ENCODE measurements around the gene MST1R. TPM values are rescaled to one million over a fixed set of nuclear protein-coding genes. Genes with fewer than 3 reads are reported as not detected.

The MST1R gene
- polyA plus RNA-seq (2011; rRNA removed), result 7.5 and 9.6 TPM in 2 replicates
- 10.2 and 12.7 TPM in 2 replicates for polyA plus RNA-seq (2012; cell fraction: cytosol; rRNA removed)
- 60.5 and 73.7 TPM in 2 replicates for polyA plus RNA-seq (2012; cell fraction: nucleus; rRNA removed)
- 5.9 to 6.1 TPM (median 6.0 TPM) in 3 replicates for polyA plus RNA-seq (2017; fragmentation: RNase III; extraction: RNeasy Plus Mini Kit Qiagen cat#74134 plus additional on column Dnase treatment)
- polyA minus RNA-seq (2011; rRNA and poly(A)+ RNA removed), result 23.9 and 26.0 TPM in 2 replicates

DNA sequence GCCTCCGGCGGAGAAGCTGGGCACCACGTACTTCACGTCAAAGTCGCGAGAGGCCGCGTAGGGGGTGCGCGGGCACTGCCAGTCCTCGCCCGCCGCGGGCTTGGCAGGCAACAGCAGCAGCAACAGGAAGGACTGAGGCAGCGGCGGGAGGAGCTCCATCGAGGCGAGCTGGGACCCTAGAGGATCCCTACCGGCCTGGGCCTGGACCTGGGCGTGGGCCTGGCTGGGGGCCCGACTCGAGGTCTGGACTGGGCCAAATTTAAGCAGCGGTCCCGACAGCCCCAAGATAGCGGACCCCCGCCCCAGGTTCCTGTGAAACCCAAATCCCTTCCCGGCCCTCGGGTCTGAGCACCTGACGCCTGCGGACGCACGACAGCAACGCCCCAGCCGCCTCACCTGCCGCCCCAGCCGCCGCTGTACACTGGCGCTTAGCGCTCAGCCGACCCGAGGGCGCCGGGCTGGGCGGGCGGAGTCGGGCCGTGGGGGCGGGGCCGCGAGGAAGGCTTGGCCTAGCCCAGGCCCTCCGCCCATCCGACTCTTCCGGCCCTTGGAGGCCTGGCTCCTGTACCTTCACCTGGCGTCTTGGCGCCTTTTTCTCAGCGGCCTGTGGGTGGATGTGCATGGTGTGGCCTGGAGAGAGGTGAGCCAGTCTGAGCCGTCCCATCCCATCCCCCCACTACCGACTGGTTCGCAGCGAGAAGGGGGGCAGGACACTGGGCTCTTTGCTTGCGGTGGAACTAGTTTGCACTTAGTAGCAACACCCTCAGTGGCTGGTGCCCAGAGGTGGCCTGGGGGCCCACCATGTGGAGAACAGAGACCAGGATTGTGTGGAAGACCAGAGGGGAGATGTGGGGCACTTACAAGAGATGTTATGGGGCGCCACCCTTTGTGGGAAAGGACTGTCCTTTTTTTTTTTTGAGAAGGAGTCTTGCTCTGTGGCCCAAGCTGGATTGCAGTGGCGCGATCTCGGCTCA, at the start of gene MST1R:
Gene MST1R, minus strand, starts transcription at position 423 of the 974 bp plus-strand sequence. Its CDS starts 264 bp downstream, at position 159.
- peaks cover 62% of the 10 kb centered on the region for H3K4me1 ChIP-seq
- no peak for FAIRE-seq
- H3K27ac ChIP-seq, result peak within 1 kb of the TSS; percentile 85 to 93
- DNase-seq (ENCODE audit: low read depth in 1 of 2, low spot score in 1 of 2), result peak; percentile 74 to 76
- POLR2A ChIA-PET, result no interaction called here
- peak within 1 kb of the TSS; percentile 84 for H3K4me2 ChIP-seq
- peak within 1 kb of the TSS; percentile 34 for H3K4me3 ChIP-seq
- CTCF ChIA-PET, result interaction anchor here (0.8 to 4.9 kb wide), 4 partner anchors 25 to 101 kb away, joined by 3 to 46 read pairs (median 15); partner anchors contain the start of gene INKA1
- 60% methylated on average over 25 of the region's 65 CpGs for WGBS (ENCODE audit: missing lambda C conversion rate)
- ATAC-seq, result peak; percentile 68 to 85
- H3K9me3 ChIP-seq, result no peaks in the 10 kb centered on the region
- no peak for TF ChIP-seq CBX2 (IDR thresholded peaks at IDR 0.05; ENCODE audit: borderline replicate concordance, low read depth)
- TF ChIP-seq SMC3 (IDR thresholded peaks at IDR 0.05), result no peak
- no peak for TF ChIP-seq NFE2L2 (conservative IDR thresholded peaks at IDR 0.05; ENCODE audit: low read length)
- TF ChIP-seq ESRRA (IDR thresholded peaks at IDR 0.05; ENCODE audit: borderline replicate concordance, low read length), result no peak
- TF ChIP-seq CHD4 (IDR thresholded peaks at IDR 0.05; ENCODE audit: borderline replicate concordance), result no peak
- TF ChIP-seq JUN (IDR thresholded peaks at IDR 0.05), result peak in 1 of 2 experiments; percentile 41; a peak in 1 of 5 replicates
- no peak for TF ChIP-seq GATA3 (IDR thresholded peaks at IDR 0.05; ENCODE audit: borderline replicate concordance)
- peak; percentile 48; the same call in 1 of the 2 replicates for TF ChIP-seq POLR2A (IDR thresholded peaks at IDR 0.05; ENCODE audit: low read length)
- no peak for TF ChIP-seq FOXS1 (CRISPR knock-in tag; IDR thresholded peaks at IDR 0.05)
- no peak for TF ChIP-seq POLR2AphosphoS2 (conservative IDR thresholded peaks at IDR 0.05; ENCODE audit: low read length)
- no peak for TF ChIP-seq MAZ (IDR thresholded peaks at IDR 0.05; ENCODE audit: borderline replicate concordance, low read depth, low read length)
- TF ChIP-seq, protein P1, sequence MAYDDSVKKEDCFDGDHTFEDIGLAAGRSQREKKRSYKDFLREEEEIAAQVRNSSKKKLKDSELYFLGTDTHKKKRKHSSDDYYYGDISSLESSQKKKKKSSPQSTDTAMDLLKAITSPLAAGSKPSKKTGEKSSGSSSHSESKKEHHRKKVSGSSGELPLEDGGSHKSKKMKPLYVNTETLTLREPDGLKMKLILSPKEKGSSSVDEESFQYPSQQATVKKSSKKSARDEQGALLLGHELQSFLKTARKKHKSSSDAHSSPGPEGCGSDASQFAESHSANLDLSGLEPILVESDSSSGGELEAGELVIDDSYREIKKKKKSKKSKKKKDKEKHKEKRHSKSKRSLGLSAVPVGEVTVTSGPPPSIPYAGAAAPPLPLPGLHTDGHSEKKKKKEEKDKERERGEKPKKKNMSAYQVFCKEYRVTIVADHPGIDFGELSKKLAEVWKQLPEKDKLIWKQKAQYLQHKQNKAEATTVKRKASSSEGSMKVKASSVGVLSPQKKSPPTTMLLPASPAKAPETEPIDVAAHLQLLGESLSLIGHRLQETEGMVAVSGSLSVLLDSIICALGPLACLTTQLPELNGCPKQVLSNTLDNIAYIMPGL (CRISPR knock-in tag; IDR thresholded peaks at IDR 0.05; ENCODE audit: borderline replicate concordance), result no peak
- no peak for TF ChIP-seq ZFP36 (IDR thresholded peaks at IDR 0.05; ENCODE audit: borderline replicate concordance, partially characterized antibody)
- TF ChIP-seq CTCF (IDR thresholded peaks at IDR 0.05), result no peak
- no peak for TF ChIP-seq TP53 (CRISPR knock-in tag; IDR thresholded peaks at IDR 0.05)
- TF ChIP-seq RFX5 (IDR thresholded peaks at IDR 0.05), result no peak
- no peak for TF ChIP-seq NPAS2 (CRISPR knock-in tag; IDR thresholded peaks at IDR 0.05; ENCODE audit: borderline replicate concordance)
- no peak for TF ChIP-seq ATOH8 (CRISPR knock-in tag; IDR thresholded peaks at IDR 0.05; ENCODE audit: low read depth)
- TF ChIP-seq SREBF2 (IDR thresholded peaks at IDR 0.05), result no peak
- no peak for TF ChIP-seq EP300 (IDR thresholded peaks at IDR 0.05)
- no peak for TF ChIP-seq HOXA7 (CRISPR knock-in tag; IDR thresholded peaks at IDR 0.05)
- no peak for TF ChIP-seq EHMT2 (IDR thresholded peaks at IDR 0.05; ENCODE audit: low read depth)
- TF ChIP-seq, protein P2, sequence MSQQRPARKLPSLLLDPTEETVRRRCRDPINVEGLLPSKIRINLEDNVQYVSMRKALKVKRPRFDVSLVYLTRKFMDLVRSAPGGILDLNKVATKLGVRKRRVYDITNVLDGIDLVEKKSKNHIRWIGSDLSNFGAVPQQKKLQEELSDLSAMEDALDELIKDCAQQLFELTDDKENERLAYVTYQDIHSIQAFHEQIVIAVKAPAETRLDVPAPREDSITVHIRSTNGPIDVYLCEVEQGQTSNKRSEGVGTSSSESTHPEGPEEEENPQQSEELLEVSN (IDR thresholded peaks at IDR 0.05; ENCODE audit: borderline replicate concordance, low read depth), result peak; percentile 61; the same call in 1 of the 2 replicates
- TF ChIP-seq HES2 (IDR thresholded peaks at IDR 0.05), result no peak
- TF ChIP-seq, protein P3, sequence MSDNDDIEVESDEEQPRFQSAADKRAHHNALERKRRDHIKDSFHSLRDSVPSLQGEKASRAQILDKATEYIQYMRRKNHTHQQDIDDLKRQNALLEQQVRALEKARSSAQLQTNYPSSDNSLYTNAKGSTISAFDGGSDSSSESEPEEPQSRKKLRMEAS (IDR thresholded peaks at IDR 0.05), result peak; percentile 41; the same call in 1 of the 2 replicates
- no peak for TF ChIP-seq FOSL2 (IDR thresholded peaks at IDR 0.05)
- TF ChIP-seq FOSL2 (CRISPR knock-in tag; IDR thresholded peaks at IDR 0.05), result no peak
- TF ChIP-seq CBX8 (IDR thresholded peaks at IDR 0.05), result no peak
- no peak for TF ChIP-seq HDAC2 (IDR thresholded peaks at IDR 0.05)
- TF ChIP-seq KDM5A (IDR thresholded peaks at IDR 0.05), result no peak
- no peak for TF ChIP-seq CEBPB (IDR thresholded peaks at IDR 0.05)
- TF ChIP-seq, protein P4, sequence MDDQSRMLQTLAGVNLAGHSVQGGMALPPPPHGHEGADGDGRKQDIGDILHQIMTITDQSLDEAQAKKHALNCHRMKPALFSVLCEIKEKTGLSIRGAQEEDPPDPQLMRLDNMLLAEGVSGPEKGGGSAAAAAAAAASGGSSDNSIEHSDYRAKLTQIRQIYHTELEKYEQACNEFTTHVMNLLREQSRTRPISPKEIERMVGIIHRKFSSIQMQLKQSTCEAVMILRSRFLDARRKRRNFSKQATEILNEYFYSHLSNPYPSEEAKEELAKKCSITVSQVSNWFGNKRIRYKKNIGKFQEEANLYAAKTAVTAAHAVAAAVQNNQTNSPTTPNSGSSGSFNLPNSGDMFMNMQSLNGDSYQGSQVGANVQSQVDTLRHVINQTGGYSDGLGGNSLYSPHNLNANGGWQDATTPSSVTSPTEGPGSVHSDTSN (IDR thresholded peaks at IDR 0.05), result no peak
- TF ChIP-seq BHLHE40 (IDR thresholded peaks at IDR 0.05; ENCODE audit: low read depth, low read length), result no peak
- no peak for TF ChIP-seq EHF (CRISPR knock-in tag; IDR thresholded peaks at IDR 0.05)
- TF ChIP-seq RAD21 (conservative IDR thresholded peaks at IDR 0.05 in 1 of 2, IDR thresholded peaks at IDR 0.05 in 1 of 2), result no peak
